Uterus (tissue), 4 donors: ENCODE measurements around the gene PCAT7. TPM values are rescaled to one million over a fixed set of nuclear protein-coding genes. Genes with fewer than 3 reads are reported as not detected.

ENCODE experiments used
- DNase-seq, 2 donors: peaks; one replicate each; pipeline ENCODE4 v3.0.0-alpha.2; 2019 to 2020
- H3K27ac ChIP-seq, 2 donors: fragments of 200-600 bp; sonication (generic); 1 replicate in 1 of 2; 2 replicates in 1 of 2; pipeline ENCODE4 v1.5.1; 2016 to 2018
- H3K27me3 ChIP-seq, 2 donors: fragments of 200-600 bp; sonication (generic); one replicate each; pipeline ENCODE4 v1.5.1; 2018 to 2019; ENCODE audit warnings: control low read depth in 1 of 2
- H3K36me3 ChIP-seq, 2 donors: fragments of 200-600 bp; sonication (generic); one replicate each; pipeline ENCODE4 v1.5.1; 2019; ENCODE audit warnings: control low read depth in 1 of 2
- H3K4me1 ChIP-seq, 2 donors: fragments of 200-600 bp; sonication (generic); one replicate each; pipeline ENCODE4 v1.5.1; 2018 to 2019; ENCODE audit warnings: control low read depth in 1 of 2
- H3K4me3 ChIP-seq, 2 donors: fragments of 200-600 bp; sonication (generic); 1 replicate in 1 of 2; 2 replicates in 1 of 2; pipeline ENCODE4 v1.5.1; 2018 to 2019; ENCODE audit warnings: mild to moderate bottlenecking in 1 of 2
- H3K9me3 ChIP-seq, 2 donors: fragments of 200-600 bp; sonication (generic); one replicate each; pipeline ENCODE4 v1.5.1; 2019; ENCODE audit warnings: control low read depth in 1 of 2
- POLR2A ChIP-seq, 2 donors: fragments of 450-650 bp; IDR thresholded peaks; one replicate each; pipeline ENCODE4 v1.6.1; 2016; ENCODE audit warnings: antibody characterized with exemption in 2 of 2, mild to moderate bottlenecking in 1 of 2, moderate library complexity in 1 of 2
- intact Hi-C: fragments of 100-400 bp; cut with DNase I; formaldehyde crosslinking; loops from one replicate; pipeline ENCODE4 v1.15.1; 2023; ENCODE audit warnings: low total_unique reads
- small RNA-seq: library from RNA; depleted of rRNA; stranded (forward); fragments of <200 nt; gene quantifications from one replicate; pipeline ENCODE3, GENCODE V24; 2016
- total RNA-seq, 4 donors: library from RNA; depleted of rRNA in 3 of 4; stranded (reverse); fragments of >200 nt in 3 of 4; gene quantifications; one replicate each; pipeline versions ENCODE4 v1.1.0 to v1.2.4, GENCODE V29; 2014 to 2023
- TF ChIP-seq, protein P1 (sequence below), 4 experiments: fragments of 200-600 bp in 2 of 4; fragments of 450-650 bp in 2 of 4; sonication (generic) in 2 of 4; IDR thresholded peaks; one replicate each; pipeline ENCODE4 v1.5.1; 2016 to 2019; ENCODE audit warnings: antibody characterized with exemption in 4 of 4, mild to moderate bottlenecking in 2 of 4, moderate library complexity in 1 of 4
- donor health status: DM: yes; HTN: yes; CAD: no.

Gene PCAT7
- total RNA-seq, 4 donors from 2014 or later: not detected

DNA sequence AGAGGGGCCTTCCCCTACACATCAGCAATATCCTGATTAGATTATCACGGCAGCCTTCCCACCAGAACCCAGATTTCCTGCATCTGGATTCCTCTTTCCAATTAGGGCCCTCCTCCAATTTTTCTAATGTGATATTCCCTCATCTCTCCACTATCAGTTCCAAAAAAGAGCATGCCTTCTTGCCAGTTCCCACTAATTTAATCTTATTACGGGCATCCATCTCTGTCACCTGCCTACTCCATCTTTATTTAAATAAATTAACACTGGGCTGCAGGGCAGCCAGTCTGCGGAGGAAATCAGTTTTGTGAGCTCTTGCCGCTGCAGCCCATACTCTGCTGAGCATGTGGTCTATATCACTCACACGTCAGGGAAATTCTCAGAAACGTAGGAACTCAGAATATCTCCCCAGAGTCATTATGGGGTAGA lies 55.3 kb downstream of the PCAT7 start:
- no peak for DNase-seq
- no peak overlapping the region for H3K27ac ChIP-seq
- TF ChIP-seq, protein P1, sequence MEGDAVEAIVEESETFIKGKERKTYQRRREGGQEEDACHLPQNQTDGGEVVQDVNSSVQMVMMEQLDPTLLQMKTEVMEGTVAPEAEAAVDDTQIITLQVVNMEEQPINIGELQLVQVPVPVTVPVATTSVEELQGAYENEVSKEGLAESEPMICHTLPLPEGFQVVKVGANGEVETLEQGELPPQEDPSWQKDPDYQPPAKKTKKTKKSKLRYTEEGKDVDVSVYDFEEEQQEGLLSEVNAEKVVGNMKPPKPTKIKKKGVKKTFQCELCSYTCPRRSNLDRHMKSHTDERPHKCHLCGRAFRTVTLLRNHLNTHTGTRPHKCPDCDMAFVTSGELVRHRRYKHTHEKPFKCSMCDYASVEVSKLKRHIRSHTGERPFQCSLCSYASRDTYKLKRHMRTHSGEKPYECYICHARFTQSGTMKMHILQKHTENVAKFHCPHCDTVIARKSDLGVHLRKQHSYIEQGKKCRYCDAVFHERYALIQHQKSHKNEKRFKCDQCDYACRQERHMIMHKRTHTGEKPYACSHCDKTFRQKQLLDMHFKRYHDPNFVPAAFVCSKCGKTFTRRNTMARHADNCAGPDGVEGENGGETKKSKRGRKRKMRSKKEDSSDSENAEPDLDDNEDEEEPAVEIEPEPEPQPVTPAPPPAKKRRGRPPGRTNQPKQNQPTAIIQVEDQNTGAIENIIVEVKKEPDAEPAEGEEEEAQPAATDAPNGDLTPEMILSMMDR (IDR thresholded peaks at IDR 0.05): no peak
- intact Hi-C loops: no loop called here
- no peaks in the 10 kb centered on the region for H3K27me3 ChIP-seq
- H3K4me1 ChIP-seq: no peaks in the 10 kb centered on the region
- no peak overlapping the region for H3K4me3 ChIP-seq
- no peaks in the 10 kb centered on the region for H3K9me3 ChIP-seq
- H3K36me3 ChIP-seq: no peaks in the 10 kb centered on the region

DNA sequence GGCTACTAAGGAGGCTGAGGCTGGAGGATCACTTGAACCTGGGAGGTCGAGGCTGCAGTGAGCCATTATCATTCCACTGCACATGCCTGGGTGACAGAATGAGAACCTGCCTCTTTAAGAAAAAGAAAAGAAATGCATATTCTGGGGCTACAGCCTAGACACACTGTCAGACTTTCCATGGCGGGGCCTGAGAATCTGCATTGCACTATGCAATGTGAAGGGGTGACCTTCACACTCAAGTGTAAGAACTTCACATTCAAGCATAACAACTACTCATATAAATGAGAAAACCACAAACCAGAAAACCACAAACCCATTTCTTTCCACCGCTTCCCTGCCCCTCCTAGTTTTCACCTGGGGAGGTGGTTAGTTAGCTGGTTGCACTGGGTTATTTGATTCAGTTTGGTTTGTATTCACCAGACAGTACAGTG lies 56.8 kb downstream of the PCAT7 start:
- no peak overlapping the region for H3K27ac ChIP-seq
- no peak overlapping the region for H3K4me3 ChIP-seq
- H3K27me3 ChIP-seq: no peaks in the 10 kb centered on the region
- intact Hi-C loops: no loop called here
- DNase-seq: no peak
- TF ChIP-seq, protein P1 (IDR thresholded peaks at IDR 0.05): no peak
- TF ChIP-seq POLR2A (IDR thresholded peaks at IDR 0.05): no peak
- H3K4me1 ChIP-seq: no peaks in the 10 kb centered on the region
- no peaks in the 10 kb centered on the region for H3K36me3 ChIP-seq
- H3K9me3 ChIP-seq: no peaks in the 10 kb centered on the region

DNA sequence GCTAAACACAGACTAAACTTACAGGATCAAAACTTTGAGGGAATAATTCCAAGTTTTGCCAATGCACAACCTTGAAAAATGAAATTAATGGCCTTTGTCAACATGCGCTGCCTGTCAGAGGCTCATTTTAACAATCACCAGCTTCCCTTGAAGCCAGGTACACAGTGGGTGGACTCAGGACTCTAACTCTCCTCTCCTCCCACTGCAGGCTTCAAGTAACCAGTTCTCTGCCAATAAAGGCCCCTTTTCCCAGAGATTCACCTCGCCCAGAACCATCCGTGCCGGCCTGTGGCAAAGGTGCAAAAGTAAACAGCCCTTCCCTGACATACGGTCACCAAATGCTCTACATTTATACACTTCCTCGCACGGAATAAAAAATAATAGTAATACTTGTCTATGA lies 57.2 kb downstream of the PCAT7 start:
- Histone ChIP-seq H3K27me3 (no peaks in the 10 kb centered on the region), H3K4me3 (no peak overlapping the region), H3K27ac (no peak overlapping the region), H3K4me1 (no peaks in the 10 kb centered on the region), H3K9me3 (no peaks in the 10 kb centered on the region), H3K36me3 (no peaks in the 10 kb centered on the region)
- intact Hi-C loops: no loop called here
- no peak for DNase-seq
- TF ChIP-seq POLR2A (IDR thresholded peaks at IDR 0.05): no peak
- TF ChIP-seq, protein P1 (IDR thresholded peaks at IDR 0.05): no peak

DNA sequence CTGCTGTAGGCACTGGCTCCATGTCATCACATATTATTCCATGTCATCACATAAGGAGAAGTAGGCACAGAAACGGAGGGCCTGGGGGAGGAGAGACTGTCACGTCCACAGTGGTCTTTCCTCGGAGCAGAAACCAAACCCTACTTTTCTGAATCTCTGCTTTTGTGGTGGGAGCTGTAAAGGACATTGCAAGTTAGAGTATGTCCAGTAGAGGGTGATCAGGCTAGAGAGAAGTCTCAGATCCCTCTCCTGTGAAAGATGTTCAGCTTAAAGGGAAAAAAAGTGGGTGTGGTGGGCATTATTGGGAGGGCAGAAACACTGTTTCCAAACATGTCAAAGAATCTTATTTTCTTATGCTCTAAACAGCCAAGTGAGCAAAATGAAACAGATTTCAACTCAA lies 58.1 kb downstream of the PCAT7 start:
- no peaks in the 10 kb centered on the region for H3K4me1 ChIP-seq
- TF ChIP-seq, protein P1 (IDR thresholded peaks at IDR 0.05): no peak
- no peak for TF ChIP-seq POLR2A (IDR thresholded peaks at IDR 0.05)
- no peak for DNase-seq
- intact Hi-C loops: no loop called here
- H3K9me3 ChIP-seq: no peaks in the 10 kb centered on the region
- H3K27ac ChIP-seq: no peak overlapping the region
- H3K27me3 ChIP-seq: no peaks in the 10 kb centered on the region
- H3K4me3 ChIP-seq: no peak overlapping the region
- no peaks in the 10 kb centered on the region for H3K36me3 ChIP-seq

DNA sequence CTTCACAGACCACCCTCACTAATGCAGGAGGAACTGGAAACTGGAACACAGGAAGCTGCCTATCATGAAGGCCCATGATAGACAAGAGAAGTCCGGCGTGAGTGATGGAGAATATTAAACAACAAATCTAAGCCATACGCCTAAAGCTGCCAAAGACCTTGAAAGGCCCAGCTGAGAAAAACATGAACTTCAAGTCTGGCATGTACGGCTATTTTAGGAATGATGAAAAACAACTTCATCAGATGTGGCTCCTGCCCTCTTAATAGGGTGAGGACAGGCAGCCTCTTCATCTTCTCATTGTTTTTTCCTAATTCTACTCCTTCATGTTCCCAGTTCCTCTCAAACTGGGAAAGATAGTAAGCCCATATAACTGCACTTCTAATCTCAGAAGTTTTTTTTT lies 64.1 kb downstream of the PCAT7 start:
- Histone ChIP-seq H3K27me3 (no peaks in the 10 kb centered on the region), H3K9me3 (no peaks in the 10 kb centered on the region), H3K27ac (no peak overlapping the region), H3K4me1 (no peaks in the 10 kb centered on the region), H3K4me3 (no peak overlapping the region), H3K36me3 (no peaks in the 10 kb centered on the region)
- intact Hi-C loops: no loop called here
- TF ChIP-seq, protein P1 (IDR thresholded peaks at IDR 0.05): no peak
- no peak for TF ChIP-seq POLR2A (IDR thresholded peaks at IDR 0.05)
- DNase-seq: no peak

Small RNA genes lying within 50 kb of the gene (small RNA-seq; reads per million reads assigned to genes)
- gene RNU6-669P: not detected

Other genes starting within 250 kb of the PCAT7 start
- not detected for gene NUTM2F, start 226.4 kb upstream of the PCAT7 start, total RNA-seq
- not detected for gene FBP2, start 38.7 kb downstream of the PCAT7 start, total RNA-seq
- 1 to 10 TPM in 1 of 4 donors, under 1 TPM in 2, not detected in 1; 0.29 to 2.6 (median 0.90) TPM for gene FBP1, start 84.4 kb downstream of the PCAT7 start, total RNA-seq
- 100 to 1,000 TPM in 2 of 4 donors, 10 to 100 TPM in 2; 80.7 to 428 (median 126) TPM for gene AOPEP, start 171.6 kb downstream of the PCAT7 start, total RNA-seq